Activated gamma-delta T cell (primary cell): ENCODE measurements around the gene TAS2R4.
"Not testable (repeated sequence)": the region's sequence is repeated elsewhere in the genome, so short reads cannot be mapped to it uniquely, and the experiment has no call there.

Source experiments
- DNase-seq: peaks from one replicate; lab custom pipeline; 2025; lab: John Stamatoyannopoulos, UW
- total RNA-seq, 2 donors: gene quantifications; one replicate each; lab custom pipeline; 2026; lab: John Stamatoyannopoulos, UW

TAS2R4 gene, protein sequence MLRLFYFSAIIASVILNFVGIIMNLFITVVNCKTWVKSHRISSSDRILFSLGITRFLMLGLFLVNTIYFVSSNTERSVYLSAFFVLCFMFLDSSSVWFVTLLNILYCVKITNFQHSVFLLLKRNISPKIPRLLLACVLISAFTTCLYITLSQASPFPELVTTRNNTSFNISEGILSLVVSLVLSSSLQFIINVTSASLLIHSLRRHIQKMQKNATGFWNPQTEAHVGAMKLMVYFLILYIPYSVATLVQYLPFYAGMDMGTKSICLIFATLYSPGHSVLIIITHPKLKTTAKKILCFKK
- 2.3 to 4.2 reads per million in 2 donors for total RNA-seq

DNA sequence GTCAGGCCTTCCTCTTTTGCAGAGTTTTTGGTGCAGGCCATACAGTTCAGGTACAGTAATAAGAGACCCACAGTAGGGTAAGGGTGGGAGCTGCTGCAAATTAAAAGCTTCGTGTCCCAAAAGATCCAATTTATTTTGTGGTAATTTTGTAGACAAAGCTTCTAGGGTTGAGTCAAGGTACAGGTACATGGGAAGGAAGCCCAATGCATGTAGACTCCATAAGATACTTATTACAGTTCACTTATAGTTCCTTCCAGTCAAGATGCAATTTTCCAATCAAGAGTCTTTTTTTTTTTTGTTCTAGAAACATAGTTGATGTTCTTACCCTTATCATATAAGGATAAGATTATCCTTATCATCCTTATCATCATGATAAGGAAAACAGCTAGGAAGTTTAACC is at the start of gene TAS2R4:
Gene TAS2R4 (plus strand): TSS at position 301 of the 400 bp plus-strand sequence. CDS start 1,815 bp downstream, outside the sequence.
- no peak for DNase-seq

DNA sequence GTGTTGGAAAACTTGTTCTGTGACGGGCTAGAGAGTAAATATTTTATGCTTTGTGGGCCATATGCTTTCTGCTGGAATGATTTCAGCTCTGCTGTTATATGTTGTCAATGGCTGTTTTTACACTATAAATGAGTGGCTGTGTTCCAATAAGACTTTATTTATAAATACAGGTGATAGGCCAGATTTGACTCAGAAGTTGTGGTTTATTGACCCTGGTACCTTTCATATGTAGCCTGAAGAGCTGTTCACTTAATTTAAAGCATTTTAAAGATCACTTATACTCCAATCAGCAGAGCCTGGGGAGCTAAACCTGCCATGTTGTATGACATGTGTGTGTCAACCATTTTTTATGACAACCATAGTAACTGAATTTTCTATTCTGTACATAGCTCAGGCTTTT is 47.5 kb upstream of the TAS2R4 start:
- no peak for DNase-seq

DNA sequence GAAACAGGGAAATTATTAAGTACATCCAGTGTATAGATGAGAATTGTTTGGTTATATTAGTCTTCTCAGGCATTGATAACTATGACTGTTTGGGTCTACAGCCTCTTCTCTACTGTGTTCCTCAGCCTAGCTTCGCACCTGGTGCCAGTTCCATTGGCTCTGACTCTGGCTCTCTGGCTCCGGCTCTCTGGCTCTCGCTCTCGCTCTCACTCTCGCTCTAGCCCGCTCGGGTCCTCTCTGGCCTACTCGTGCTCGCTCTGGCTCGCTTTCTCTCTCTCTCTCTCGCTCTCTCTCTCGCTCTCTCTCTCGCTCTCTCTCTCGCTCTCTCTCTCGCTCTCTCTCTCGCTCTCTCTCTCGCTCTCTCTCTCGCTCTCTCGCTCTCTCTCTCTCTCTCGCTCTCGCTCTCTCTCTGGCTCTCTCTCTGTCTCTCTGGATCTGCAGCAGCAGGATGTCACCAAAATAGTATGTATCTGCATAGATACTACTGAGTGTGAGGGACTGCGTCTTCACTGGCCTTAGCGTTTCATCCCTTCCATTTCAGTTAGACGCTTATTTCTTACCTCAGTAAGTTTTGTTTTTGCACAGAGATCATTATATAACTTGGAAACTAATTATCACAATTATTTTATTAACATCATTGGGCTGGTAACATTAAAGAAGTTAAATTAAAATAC is 44.9 kb upstream of the TAS2R4 start:
- no peak for DNase-seq

DNA sequence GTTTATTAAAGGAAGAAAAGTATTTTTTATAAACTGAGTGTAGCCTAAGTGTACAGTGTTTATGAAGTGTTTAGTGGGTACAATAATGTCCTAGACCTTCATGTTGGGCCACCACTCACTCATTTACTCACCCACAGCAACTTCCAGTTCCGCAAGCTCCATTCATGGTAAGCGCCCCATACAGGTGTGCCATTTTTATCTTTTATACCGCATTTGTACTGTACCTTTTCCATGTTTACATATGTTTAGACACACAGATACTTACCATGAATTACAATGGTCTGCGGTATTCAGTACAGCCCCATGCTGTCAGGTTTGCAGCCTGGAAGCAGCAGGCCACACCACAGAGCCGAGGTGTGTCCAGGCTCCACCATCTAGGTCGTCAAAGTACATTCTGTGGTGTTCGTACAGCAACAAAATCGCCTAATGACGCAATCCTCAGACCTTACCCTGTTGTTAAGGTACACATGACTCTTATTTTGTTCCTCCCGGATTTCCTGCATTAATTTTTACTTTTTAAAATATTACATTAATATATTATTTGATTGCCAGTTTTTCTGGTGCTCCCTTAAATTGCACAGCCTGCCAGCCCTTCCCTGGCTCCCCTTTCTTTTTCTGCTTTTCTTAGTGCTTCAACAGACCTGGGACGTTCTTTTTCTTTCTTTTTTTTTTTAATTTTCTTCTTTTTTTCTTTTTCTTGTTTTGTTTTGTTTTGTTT is 39.2 kb upstream of the TAS2R4 start:
- peak; percentile 10 for DNase-seq

DNA sequence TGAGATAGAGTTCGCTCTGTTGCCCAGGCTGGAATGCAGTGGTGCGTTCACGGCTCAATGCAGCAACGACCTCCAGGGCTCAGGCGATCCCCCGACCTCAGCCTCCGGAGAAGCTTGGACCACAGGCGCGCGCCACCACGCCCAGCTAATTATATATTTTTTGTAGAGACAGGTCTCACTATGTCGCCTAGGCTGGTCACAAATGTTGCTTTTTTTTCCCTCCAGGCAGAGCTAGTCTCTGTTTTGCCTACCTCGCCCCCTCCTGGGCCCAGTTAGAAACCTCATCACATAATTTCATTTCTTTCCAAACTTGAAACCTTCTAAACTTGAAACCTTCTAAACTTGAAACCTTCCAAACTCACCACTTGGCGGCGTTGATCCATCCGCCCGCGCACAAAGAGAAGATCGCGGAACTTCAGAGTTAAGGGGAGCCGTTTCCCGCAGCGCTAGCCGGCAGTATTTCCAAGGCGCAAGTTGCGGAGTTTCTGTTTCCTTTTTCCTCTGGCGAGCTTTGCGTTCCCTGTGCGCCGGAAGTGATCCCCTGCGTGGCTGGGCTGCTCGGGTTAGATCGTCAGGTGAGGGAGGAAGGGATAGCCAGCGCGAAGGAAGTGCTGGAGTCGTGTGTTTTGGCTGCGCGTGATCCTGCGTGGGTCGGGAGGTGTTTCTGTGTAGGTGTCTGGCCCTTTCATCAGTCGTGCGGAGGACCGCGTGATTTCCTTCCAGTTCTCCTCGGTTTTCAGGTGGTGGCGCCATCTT is 38.5 kb upstream of the TAS2R4 start, which contains the start of gene SSBP1:
Gene SSBP1 (plus strand): TSS at position 523 of the 756 bp plus-strand sequence. CDS start 809 bp downstream, outside the sequence.
- peak; percentile 61 for DNase-seq

DNA sequence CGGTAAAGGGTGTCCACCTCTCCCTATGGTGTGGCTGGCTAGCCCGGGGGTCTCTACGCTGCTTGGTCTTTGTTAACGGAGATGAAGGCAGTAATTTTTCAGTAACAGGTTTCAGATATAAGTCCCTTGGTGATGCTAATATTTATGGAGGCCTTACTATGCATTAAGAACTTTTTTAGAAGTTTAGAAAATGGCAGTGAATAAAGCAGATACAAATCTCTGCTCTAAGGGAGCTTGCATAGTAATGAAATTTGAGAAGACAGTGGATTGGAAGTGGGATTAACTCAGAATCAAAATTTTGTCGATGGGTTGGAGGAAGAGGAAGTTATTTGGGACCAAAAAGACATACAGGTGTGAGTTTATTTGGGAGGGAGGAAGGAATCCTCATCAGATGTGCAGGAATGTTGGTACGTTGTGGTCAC is 37.9 kb upstream of the TAS2R4 start:
- no peak for DNase-seq

DNA sequence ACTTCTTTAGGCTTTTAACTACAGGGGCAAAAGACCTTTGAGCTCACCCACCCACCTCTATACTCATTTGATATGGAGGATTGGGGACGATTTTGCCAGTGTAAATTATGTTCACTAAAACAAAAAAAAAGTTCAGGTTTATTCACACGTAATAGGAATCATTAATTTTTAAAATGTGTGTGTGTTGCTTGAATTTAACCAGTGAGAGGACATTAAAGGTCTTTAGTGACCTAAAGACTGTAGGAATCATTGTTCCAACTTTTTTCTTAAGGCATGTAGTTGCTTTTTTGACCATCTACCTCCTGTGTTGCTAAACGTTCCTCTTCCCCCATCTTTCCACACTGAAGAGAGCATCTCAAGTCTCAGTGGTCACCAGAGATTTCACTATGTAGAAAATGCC is 37.2 kb upstream of the TAS2R4 start:
- no peak for DNase-seq

DNA sequence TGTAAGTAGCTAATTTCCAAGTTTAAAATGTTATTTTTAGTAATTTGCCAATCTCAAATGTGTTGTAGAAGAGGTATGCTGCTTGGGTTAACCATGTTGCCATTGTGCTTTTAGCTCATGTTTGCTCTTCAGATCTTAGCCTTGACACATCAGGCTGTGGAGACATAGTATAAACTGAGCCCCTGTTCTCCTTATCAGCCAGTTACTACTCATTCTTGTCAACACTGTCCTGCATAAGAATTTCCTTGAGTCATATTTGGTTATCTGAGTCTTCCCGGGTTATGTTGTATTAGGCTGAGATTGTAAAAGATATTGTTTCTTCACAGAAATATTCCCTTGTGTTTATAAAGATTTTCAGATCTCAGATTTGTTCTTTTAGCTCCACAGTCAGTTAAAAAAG is 34.2 kb upstream of the TAS2R4 start:
- DNase-seq = no peak

DNA sequence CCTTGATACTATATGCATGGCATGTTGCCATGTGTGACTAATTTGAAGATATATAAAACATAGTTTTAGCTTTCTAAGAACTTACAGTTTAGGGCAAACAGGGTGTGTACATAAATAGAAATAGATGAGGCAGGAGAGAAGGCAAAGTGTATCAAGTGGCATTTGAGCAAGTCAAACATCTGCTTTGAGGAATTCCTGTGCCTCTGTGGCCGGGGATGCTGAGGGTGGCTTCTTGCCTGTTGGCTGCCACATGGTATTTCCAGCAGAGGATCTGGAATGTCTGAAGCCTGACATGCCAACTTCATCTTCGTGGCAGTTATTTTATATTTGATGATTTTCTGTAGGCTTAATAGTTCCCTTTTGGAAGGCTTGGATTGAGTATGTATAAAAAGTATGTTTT is 32.3 kb upstream of the TAS2R4 start:
- no peak for DNase-seq

DNA sequence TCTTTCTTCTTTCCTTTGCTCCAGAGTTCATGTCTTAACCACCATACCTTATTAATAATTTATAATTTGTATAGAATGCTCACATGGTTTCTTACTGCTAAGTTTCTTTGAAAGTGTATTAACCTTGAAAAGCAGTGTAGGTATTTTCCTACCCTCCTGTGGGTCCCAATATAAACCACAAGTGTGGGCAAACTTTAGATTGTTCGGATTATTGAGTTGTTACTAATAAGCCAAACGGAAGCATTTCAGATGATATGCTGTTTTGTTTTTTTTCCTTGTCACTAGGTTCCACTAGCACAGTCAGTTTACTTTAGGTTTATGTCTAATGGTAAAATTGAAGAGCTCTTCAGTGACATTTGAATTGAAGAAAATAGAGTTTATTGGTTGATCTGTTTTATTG is 28.1 kb upstream of the TAS2R4 start:
- DNase-seq = no peak

DNA sequence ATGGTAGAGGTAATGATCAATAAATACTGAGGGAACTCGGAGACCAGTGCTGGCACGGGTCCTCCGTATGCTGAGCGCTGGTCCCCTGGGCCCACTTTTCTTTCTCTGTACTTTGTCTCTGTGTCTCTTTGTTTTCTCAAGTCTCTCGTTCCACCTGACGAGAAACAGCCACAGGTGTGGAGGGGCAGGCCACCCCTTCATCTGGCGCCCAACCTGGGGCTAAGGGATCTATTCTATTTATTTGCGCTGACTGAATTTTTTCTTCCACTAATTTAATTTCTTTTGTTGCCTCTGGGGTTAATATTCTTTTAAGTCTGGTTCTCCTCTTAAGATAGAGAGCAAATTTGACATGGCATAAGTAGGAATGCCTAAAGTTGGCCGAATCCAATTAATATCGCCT is 24.6 kb upstream of the TAS2R4 start:
- not testable (repeated sequence) for DNase-seq

DNA sequence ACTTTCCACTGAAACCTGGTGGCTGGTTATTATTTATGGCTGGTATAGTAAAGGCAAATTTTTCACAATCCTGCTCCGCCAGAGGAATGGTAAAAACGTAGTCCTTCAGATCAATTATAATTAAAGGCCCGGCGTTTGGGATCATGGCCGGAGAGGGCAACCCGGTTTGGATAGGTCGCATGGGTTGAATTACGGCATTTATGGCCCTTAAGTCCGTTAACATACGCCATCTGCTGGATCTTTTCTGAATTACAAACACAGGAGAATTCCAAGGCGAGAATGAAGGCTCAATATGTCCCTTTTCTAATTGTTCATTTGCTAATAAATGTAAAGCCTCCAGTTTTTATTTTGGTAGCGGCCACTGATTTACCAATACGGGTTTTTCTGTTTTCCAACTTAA is 23.8 kb upstream of the TAS2R4 start:
- no peak for DNase-seq

DNA sequence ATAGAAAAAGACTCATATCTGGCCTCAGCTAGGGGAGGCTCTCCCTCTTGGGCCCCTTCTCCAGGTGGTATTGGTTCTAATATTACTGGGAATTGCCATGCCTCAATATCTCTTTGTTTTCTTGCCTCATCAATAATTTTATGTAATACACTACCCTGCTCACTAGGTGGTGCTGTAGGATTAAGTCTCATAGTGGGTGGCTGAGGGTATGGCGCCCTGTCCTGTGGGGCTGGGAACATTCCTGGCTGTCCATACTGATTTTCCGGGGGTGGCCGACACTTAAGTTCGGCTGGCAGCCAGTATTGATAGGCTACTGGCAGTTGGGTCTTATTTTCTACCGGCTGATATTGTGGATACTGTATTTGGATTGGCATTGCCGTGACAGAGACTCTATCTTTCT is 21.5 kb upstream of the TAS2R4 start:
- no peak for DNase-seq

DNA sequence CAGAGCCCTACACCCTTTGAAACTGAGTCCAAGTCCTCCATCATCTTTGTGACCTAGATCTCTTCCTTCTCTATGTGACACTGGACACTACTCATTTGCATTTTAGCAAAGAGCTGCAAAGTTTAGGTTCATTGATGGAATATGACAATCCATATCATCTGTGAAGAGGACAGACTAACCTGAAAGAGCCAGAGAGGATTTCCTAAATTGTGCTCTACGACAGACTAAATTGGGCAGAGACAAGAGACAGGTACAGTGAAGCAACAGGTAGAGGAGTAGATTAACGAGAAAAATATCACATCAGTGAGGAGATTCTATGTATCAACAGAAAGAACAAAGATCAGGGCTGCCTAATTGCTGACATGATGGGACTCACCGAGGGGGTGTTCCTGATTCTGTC is 12.7 kb upstream of the TAS2R4 start, which contains the start of gene TAS2R3:
Gene TAS2R3 (plus strand): TSS at position 301 of the 400 bp plus-strand sequence. CDS start 62 bp downstream, at position 363.
- no peak for DNase-seq

DNA sequence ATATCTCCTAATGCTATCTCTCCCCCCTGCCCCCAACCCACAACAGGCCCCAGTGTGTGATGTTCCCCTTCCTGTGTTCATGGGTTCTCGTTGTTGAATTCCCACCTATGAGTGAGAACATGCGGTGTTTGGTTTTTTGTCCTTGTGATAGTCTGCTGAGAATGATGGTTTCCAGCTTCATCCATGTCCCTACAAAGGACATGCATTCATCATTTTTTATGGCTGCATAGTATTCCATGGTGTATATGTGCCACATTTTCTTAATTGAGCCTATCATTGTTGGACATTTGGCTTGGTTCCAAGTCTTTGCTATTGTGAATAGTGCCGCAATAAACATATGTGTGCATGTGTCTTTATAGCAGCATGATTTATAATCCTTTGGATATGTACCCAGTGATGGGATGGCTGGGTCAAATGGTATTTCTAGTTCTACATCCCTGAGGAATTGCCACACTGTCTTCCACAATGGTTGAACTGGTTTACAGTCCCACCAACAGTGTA is 6.3 kb upstream of the TAS2R4 start:
- DNase-seq = not testable (repeated sequence)

DNA sequence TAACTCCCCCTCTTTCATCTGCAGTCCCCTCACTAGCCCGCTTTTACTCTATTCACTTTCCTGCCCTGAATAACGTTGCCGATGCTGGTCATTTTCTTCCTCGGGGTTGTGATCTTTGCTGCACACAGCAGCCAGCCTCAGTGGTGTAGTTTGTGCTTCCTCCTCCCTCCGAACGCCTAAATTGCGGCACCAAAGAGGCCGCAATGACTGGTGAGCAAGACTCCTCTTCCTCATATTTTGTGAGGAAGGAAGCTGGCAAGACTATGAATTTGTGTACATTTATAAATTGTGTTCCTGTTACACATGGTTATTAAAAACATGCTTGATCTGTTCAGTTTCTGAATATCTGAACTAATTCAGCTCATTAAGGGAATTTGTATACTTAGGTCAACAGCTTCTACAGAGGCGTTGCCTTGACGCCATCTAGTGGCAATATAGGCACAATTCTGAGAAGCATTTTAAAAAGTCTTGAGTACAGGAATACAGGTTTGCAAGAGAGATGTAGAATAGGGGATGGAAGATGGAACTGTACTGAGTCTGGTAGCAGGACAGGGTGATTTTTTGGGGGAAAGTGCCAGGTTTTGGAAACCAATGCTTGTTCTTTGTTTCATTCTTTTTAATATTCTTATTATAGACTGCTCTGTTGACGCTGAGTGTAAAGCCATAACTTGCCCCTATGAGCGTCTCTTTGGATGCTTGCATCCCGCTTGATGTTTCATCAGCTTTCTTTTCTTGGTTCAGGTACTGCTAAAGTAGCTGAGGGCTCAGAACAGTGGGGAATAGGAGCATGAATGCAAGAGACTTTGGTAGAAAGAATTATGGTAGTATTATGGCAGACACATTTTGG is 9.5 kb downstream of the TAS2R4 start:
- DNase-seq = no peak

DNA sequence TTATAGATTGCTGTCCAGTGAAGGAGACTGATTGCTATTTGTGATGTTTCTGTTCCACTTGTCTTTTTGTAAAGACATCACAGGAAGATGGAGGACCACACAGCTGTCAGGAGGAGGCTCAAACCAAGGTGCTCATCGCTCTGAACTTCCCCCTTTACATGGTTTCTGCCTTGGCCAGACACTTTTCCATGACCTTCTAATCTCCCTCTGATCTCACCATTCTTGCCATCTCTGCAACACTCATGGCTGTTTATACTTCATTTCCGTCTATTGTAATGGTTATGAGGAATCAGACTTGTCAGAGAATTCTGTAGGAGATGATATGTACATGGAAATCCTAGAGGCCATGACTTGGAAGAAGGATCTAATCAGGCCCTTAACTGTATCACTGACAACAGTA is 11.8 kb downstream of the TAS2R4 start:
- DNase-seq = no peak

DNA sequence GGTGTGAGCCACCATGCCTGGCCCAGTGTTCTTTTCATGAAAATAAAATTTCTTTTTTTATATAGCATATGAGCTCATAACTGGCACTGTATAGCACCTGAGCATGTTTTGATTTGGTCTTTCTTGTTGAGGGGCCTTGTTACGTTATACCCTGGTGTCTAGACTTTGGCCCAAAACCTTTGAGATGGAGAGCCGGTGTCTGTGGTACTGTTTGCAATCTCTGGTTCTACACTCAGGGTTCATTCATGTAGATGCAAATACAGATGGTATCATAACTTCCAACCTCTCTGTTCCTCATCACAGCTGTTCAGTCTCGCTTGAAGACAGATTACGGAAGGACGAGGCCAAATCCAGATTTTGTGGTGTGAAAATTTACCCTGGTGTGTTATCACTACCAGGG is 13.4 kb downstream of the TAS2R4 start, which contains the start of gene TAS2R5:
Gene TAS2R5 (plus strand): TSS at position 301 of the 400 bp plus-strand sequence. CDS start 145 bp downstream, outside the sequence.
- DNase-seq = no peak

DNA sequence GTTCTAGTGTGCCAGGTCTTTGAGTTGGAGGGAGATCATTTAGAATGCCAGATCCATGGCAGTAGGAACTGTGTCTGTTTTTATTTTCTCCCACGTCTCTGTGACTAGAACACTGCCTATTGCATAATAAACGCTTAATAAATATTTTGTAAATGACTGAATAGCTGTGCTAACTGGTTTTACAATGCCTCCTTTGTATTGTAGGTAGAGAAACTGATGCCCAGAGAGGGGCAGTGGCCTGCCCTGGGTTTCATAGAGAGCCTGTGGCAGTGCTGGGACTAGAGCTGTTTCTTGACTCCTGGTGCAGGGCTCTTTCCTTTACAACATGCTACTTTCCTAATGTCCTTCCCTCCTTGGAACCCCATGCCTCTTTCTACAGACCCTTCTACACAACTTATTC is 16.1 kb downstream of the TAS2R4 start:
- DNase-seq = no peak

DNA sequence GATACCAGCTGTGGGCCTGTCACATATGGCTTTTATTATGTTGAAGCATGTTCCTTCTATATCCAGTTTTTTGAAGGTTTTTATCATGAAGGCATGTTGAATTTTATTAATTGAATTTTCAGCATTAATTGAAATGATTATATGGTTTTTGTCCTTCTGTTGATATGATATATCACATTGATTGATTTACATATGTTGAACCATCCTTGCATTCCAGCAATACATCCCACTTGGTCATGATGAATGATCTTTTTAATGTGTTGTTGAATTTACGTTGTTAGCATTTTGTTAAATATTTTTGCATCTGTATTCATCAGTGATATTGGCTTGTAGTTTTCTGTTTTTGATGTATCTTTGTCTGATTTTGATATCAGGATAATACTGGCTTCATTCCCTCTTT is 43.6 kb downstream of the TAS2R4 start:
- DNase-seq = no peak

DNA sequence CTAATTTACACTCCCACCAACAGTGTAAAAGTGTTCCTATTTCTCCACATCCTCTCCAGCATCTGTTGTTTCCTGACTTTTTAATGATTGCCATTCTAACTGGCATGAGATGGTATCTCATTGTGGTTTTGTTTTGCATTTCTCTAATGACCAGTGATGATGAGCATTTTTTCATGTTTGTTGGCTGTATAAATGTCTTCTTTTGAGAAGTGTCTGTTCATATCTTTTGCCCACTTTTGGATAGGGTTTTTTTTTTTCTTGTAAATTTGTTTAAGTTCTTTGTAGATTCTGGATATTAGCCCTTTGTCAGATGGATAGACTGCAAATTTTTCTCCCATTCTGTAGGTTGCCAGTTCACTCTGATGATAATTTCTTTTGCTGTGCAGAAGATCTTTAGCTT is 46.0 kb downstream of the TAS2R4 start:
- DNase-seq = not testable (repeated sequence)
